Vagina (tissue), 2 donors: Measurements from ENCODE around the gene TMEM178B.

Experiments used
- CTCF ChIP-seq, 3 experiments: fragments of 450-650 bp in 2 of 3; fragments of 200-600 bp in 1 of 3; sonication (generic) in 1 of 3; IDR thresholded peaks; one replicate each; pipeline ENCODE4 v1.5.1; 2017 to 2019; ENCODE audit warnings: antibody characterized with exemption in 3 of 3, mild to moderate bottlenecking in 2 of 3, moderate library complexity in 2 of 3
- POLR2A ChIP-seq, 2 donors: fragments of 450-650 bp; IDR thresholded peaks; one replicate each; pipeline ENCODE4 v1.6.1; 2017; ENCODE audit warnings: antibody characterized with exemption in 2 of 2, mild to moderate bottlenecking in 2 of 2, moderate library complexity in 2 of 2

GRCh38 chr7:141304291-141304690 is 230.4 kb downstream of the TMEM178B start:
- TF ChIP-seq CTCF (IDR thresholded peaks at IDR 0.05) (no peak), POLR2A (IDR thresholded peaks at IDR 0.05) (no peak)
